Activated CD4-positive, CD25-positive, alpha-beta regulatory T cell treated with anti-CD3 and anti-CD28 coated beads, Interleukin-2, amount 50 U/mL, for 24 hours (primary cell): ENCODE data around the gene CASK.

Source experiments
- ATAC-seq, 2 donors: fragments of 150-1000 bp; cut with Tn5 transposase; one replicate each; pipeline ENCODE4 v1.10.0; 2021; ENCODE audit warnings: mild to moderate bottlenecking in 1 of 2, moderate library complexity in 1 of 2

The CASK gene

DNA sequence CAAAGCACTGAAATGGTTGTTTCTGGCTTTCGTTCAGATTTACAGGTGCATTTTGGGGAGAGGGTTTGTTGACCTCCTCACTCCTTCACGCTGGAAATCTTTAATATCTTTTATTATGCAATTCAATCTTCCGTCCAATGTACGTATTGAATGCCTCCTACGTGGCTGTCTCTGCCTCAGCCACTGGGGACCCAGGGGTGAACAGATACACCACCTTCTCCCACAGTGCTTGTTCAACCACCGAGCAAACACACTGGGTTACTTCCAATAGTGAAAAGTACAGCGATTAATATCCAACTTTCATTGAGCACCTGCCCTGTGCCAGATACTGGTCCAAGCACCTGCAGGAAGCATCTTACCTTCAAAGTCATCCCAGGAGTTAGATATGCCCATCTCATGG lies 424.2 kb downstream of the CASK start:
- no peak for ATAC-seq

DNA sequence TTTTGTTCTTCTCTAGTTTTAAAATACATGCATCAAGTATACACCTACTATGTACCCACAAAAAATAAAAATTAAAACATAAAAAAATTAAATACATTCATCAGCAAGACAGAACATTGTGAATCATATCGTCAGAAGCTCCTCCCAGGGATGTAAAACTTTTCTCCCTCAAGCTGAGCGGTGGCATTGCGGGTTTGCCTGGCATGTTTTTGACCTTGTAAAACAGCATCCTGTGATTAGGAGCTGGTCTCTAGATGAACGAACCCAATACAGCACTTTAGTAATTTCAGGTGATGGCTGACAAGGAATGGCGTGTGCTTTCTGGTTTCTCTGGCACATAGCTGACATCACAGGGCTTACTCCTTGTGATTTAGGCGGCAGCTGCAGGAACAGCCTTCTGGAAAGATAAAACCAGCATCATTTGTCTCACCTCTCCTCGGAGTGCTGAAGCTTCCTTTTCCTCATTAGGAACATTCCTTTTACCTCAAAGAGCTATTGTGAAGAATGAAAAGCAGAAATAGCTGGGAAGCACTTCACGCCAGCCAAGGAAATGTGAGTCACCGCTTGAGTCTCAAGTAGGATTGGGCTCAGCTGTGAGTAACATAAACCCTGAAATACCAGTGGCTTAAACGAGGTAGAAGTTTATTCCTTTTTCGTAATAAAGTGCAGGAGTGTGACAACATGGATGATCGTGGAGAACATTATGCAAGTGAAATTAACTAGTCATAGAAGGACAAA lies 431.9 kb downstream of the CASK start:
- no peak for ATAC-seq

- no peak for ATAC-seq
These were observed 432.9 kb downstream of the CASK start for GRCh38 chrX:41490446-41490845.

- no peak for ATAC-seq
These were observed 441.1 kb downstream of the CASK start for GRCh38 chrX:41482154-41482850.

GRCh38 chrX:41481264-41482109 lies 441.9 kb downstream of the CASK start:
- no peak for ATAC-seq

- ATAC-seq: no peak
These were observed 442.7 kb downstream of the CASK start for GRCh38 chrX:41480508-41481260.

GRCh38 chrX:41478381-41478911 lies 444.9 kb downstream of the CASK start:
- ATAC-seq: peak in 1 of 2 donors; percentile 7

DNA sequence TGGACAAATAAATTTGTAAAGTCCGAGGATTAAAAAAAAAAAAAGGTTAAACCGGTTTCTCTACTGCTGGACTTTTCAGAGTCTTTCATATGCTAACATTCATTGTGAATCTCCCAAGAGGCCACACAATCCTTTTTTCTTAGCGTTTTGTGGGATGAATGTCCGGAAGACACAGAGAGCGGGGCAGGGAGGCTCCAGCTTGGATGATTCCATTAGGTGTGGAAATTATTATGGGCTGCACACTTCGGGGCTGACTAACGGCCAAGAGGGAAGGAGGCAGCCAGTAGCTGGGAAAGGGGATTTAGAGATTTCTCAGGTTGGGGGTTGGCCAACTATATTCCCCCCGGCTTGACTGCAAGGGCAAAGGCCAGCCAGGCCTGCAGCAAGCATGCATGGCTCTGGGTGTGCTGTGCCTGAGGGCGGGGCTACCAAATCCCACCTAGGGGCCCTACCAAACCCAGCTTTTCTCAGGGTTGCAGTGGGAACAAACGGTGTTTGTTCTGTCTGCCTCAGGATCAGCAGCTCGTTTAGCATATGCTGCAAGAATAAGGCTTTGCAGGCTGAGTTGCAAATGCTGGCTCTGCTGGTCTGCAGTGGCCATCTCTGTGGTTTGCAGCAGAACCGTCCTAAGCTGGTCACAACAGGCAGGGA lies 447.6 kb downstream of the CASK start:
- no peak for ATAC-seq

- no peak for ATAC-seq
These were observed 448.2 kb downstream of the CASK start for GRCh38 chrX:41475191-41475590.

GRCh38 chrX:41474726-41475100 lies 448.6 kb downstream of the CASK start:
- no peak for ATAC-seq

DNA sequence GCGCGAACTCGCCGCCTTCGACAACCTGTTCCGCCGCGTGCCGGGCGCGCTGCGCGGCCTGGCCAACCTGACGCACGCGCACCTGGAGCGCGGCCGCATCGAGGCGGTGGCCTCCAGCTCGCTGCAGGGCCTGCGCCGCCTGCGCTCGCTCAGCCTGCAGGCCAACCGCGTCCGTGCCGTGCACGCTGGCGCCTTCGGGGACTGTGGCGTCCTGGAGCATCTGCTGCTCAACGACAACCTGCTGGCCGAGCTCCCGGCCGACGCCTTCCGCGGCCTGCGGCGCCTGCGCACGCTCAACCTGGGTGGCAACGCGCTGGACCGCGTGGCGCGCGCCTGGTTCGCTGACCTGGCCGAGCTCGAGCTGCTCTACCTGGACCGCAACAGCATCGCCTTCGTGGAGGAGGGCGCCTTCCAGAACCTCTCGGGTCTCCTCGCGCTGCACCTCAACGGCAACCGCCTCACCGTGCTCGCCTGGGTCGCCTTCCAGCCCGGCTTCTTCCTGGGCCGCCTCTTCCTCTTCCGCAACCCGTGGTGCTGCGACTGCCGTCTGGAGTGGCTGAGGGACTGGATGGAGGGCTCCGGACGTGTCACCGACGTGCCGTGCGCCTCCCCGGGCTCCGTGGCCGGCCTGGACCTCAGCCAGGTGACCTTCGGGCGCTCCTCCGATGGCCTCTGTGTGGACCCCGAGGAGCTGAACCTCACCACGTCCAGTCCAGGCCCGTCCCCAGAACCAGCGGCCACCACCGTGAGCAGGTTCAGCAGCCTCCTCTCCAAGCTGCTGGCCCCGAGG lies 449.2 kb downstream of the CASK start:
- ATAC-seq: no peak

DNA sequence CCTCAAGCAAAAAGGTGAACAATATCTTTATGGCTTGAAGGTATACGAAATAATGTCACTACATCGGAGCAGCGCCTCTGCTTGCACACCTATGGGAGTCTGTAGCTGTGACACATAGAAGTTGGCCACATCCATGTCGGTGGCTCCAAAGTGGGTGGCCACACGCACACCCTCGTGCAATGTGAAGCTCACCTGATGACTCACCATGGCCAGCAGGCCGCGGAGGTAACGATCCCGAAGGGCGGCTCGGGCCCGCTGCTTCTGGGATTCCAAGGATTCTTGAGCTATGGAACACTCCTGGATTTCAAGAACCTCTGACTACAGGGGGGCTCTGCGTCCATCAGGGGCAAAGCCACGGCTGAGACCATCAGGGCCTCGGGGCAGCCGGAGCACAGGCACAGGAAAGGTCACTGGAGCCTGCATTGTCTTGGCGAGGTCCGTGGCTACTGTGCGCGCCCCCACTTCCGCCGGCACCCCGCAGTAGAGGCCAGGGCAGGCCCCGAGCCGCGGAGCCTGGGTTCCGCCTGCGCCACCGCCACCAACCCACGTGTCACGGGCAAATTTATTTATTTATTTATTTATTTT lies 451.0 kb downstream of the CASK start:
- ATAC-seq: no peak

DNA sequence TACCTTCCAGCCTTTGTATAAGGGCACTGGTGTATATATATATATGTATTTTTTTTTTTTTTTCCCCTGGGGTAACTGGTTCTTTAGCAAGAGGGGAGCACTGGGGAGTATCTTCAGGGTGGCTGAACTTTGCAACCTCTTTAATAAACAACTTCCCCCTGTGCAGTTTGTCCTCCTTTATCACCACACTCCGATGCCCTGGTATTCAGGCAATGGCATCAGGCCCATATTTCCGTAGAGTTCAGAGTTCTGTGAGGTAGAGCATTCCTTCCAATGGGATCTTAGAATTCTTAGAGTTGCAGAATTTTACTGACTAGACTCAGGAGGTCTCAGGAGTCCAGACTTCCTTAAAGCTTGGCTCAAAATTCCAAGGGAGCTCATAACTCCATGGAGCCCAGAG lies 451.6 kb downstream of the CASK start:
- ATAC-seq: no peak

DNA sequence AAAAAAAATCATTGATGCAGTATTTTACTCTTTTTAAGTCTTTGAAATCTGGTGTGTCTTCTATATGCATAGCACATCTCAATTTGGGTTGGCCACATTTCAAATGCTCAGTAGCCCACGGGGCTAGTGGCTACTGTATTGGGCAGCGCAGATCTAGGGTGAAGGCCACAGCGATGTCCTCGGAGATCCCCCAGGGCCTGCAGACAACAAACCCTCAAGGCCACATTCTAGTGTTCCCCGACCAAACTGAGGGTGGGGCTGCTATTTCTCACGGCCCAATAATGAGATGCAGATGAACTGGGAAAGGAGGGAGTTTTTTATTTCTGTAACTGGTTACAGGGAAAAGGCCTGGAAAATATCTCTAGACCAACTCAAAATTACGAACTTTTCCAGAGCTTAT lies 452.6 kb downstream of the CASK start:
- ATAC-seq: no peak

GRCh38 chrX:41468647-41469323 lies 454.6 kb downstream of the CASK start:
- no peak for ATAC-seq
